HepG2 (cell line): Measurements from ENCODE around the gene PIP5K1C.
"Not testable (repeated sequence)": the region's sequence is repeated elsewhere in the genome, so short reads cannot be mapped to it uniquely, and the experiment has no call there.

Source experiments
- ELF1 ChIP-seq: sonication (generic); formaldehyde crosslinking; IDR thresholded peaks from 2 replicates; pipeline ENCODE4 v1.4.0; 2020; ENCODE audit warnings: missing genetic modification reagents
- EP300 ChIP-seq, 3 experiments: sonication (generic) in 1 of 3; formaldehyde crosslinking in 1 of 3; IDR thresholded peaks; 2 replicates each; pipeline versions ENCODE4 v1.5.1 to v1.6.1; 2011 to 2020; ENCODE audit warnings: low read depth in 2 of 3, low read length in 2 of 3, borderline replicate concordance in 1 of 3, improper control_type of control experiment in 1 of 3, mild to moderate bottlenecking in 1 of 3, missing genetic modification reagents in 1 of 3, moderate library complexity in 1 of 3
- EZH2 ChIP-seq: conservative IDR thresholded peaks from 2 replicates; pipeline ENCODE4 v1.6.1; 2012; ENCODE audit warnings: mild to moderate bottlenecking, low read depth, low read length, moderate library complexity
- GABPA ChIP-seq, 2 experiments: IDR thresholded peaks; 2 replicates each; pipeline ENCODE4 v1.6.1; 2011 to 2016; ENCODE audit warnings: low read depth in 2 of 2, low read length in 1 of 2, missing biosample characterization in 1 of 2, missing genetic modification characterization in 1 of 2
- KLF16 ChIP-seq, 2 experiments: sonication (generic) in 1 of 2; formaldehyde crosslinking in 1 of 2; IDR thresholded peaks; 2 replicates each; pipeline versions ENCODE4 v1.6.1 to v1.8.0; 2016 to 2023; ENCODE audit warnings: missing genetic modification reagents in 2 of 2, missing compliant biosample characterization in 1 of 2
- SIN3A ChIP-seq: IDR thresholded peaks from 2 replicates; pipeline ENCODE4 v1.6.1; 2011; ENCODE audit warnings: low read depth, mild to moderate bottlenecking, control low read depth, low read length, borderline replicate concordance
- SP1 ChIP-seq, 2 experiments: fragments of 450-650 bp in 1 of 2; sonication (generic) in 1 of 2; formaldehyde crosslinking in 1 of 2; IDR thresholded peaks; 2 replicates each; pipeline versions ENCODE4 v1.4.0 to v1.6.1; 2016 to 2020; ENCODE audit warnings: missing genetic modification reagents in 1 of 2
- THYN1 ChIP-seq: sonication (generic); formaldehyde crosslinking; IDR thresholded peaks from 2 replicates; pipeline ENCODE4 v1.8.1; 2023; ENCODE audit warnings: low read depth, mild to moderate bottlenecking, moderate library complexity, missing genetic modification reagents, borderline replicate concordance
- ZNF558 ChIP-seq: sonication (generic); formaldehyde crosslinking; IDR thresholded peaks from 2 replicates; pipeline ENCODE4 v1.9.0; 2022; ENCODE audit warnings: mild to moderate bottlenecking, missing genetic modification reagents, borderline replicate concordance
- ZSCAN20 ChIP-seq: sonication (generic); formaldehyde crosslinking; IDR thresholded peaks from 2 replicates; pipeline ENCODE4 v1.4.0; 2020; ENCODE audit warnings: missing genetic modification reagents, mild to moderate bottlenecking, borderline replicate concordance

DNA sequence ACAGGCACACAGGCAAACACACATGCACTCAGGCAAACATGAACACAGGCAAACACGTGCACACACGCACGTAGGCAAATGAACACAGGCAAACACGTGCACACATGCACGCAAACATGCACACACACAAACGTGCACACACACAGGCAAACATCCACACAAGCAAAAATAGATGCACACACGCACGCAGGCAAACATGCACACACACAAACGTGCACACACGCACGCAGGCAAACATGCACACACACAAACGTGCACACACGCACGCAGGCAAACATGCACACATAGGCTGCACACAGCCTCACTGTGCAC, 33.8 kb downstream of the PIP5K1C start:
- TF ChIP-seq THYN1 (CRISPR knock-in tag); KLF16 (CRISPR knock-in tag; IDR thresholded peaks at IDR 0.05); GABPA (IDR thresholded peaks at IDR 0.05; ENCODE audit: low read depth, low read length); GABPA (CRISPR knock-in tag; IDR thresholded peaks at IDR 0.05; ENCODE audit: low read depth); ZNF558; ZSCAN20; EP300 (IDR thresholded peaks at IDR 0.05; ENCODE audit: low read depth in 2 of 2, low read length in 2 of 2); EP300 (CRISPR knock-in tag; IDR thresholded peaks at IDR 0.05; ENCODE audit: borderline replicate concordance); EZH2; ELF1 (CRISPR knock-in tag); SP1 (CRISPR knock-in tag; IDR thresholded peaks at IDR 0.05); SIN3A: not testable (repeated sequence)
- peak; percentile 13; the same call in 1 of the 2 replicates for TF ChIP-seq SP1 (IDR thresholded peaks at IDR 0.05)
